Stimulated activated CD8-positive, alpha-beta memory T cell treated with anti-CD3 and anti-CD28 coated beads, Interleukin-12 subunit alpha, Interleukin-12 subunit beta, amount 100 ng/mL, for 1 hour (primary cell): Measurements from ENCODE around the gene GABBR1.
A peak's percentile ranks its signal among the peaks of the same experiment; 100 is the strongest.

ENCODE experiments used
- DNase-seq: peaks from one replicate; pipeline ENCODE4 v3.0.0-alpha.2; 2020; ENCODE audit warnings: low read depth

GABBR1 gene

DNA sequence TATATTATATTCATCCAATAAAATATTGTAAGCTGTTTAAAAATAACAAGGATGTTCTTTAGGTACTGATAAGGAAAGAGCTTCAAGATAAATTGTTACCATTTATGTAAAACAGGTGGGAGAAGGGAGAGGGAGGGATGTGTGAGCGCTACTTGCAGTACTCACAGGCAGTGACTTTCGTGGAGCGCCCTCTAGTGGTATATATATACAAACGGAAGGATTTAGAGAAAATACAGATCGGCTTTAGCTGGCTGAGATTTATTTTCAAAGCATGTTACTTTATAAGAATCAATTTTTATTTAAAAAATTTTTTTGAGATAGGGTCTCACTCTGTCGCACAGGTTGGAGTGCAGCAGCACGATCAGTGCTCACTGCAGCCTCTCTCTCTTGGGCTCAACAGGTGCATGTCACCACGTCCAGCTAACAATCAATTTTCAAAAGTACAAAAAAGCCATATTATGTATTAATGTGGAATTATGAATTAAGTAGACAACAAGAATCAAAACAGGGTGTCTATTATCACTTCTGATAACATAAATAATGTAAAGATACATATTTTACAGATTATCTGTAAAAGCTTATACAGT, 20.6 kb upstream of the GABBR1 start:
- no peak for DNase-seq

DNA sequence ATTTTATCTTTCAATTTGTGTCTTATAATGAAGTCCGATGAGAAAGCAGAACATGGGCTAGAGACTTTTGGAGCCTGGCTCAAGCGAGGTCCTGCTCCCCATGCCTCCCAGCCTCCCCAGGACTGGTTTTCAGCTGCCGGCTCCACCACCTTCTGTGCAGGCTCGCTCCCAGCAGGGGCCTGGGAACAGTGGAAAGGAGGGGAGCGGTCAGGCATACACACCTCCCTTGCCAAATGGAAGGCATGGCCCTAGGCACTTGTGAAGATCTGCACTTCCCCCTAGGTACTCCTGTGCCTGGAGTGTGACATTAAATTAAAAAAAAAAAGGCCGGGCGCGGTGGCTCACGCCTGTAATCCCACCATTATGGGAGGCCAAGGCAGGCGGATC, 19.2 kb upstream of the GABBR1 start:
- no peak for DNase-seq

- no peak for DNase-seq
Observed at GRCh38 chr6:29651413-29652197, 18.6 kb upstream of the GABBR1 start.

GRCh38 chr6:29649701-29650673, 17.0 kb upstream of the GABBR1 start:
- DNase-seq, result peak; percentile 98

DNA sequence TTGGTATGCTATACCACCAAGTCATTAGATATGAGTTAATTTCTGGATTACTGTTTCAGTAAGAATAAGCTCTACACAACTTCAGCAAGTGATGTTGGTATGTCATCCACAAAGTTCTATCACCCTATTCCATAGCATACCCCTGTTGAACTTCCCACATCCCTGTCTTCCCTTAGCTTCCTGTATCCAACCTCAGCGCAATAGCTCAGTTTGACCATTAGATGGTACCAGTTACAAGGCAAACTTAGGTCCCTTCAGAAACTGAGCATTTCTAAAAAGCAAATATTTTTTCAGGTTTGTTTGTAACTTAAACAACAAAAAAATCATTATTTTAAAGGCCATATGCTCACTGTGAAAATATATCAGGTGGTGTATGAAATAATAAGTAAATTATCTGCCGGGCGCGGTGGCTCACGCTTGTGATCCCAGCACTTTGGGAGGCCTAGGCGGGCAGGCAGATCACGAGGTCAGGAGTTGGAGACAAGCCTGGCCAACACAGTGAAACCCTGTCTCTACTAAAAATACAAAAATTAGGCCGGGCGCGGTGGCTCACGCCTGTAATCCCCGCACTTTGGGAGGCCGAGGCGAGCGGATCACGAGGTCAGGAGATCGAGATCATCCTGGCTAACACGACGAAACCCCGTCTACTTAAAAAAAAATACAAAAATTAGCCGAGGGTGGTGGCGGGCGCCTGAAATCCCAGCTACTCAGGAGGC, 15.1 kb upstream of the GABBR1 start:
- no peak for DNase-seq

DNA sequence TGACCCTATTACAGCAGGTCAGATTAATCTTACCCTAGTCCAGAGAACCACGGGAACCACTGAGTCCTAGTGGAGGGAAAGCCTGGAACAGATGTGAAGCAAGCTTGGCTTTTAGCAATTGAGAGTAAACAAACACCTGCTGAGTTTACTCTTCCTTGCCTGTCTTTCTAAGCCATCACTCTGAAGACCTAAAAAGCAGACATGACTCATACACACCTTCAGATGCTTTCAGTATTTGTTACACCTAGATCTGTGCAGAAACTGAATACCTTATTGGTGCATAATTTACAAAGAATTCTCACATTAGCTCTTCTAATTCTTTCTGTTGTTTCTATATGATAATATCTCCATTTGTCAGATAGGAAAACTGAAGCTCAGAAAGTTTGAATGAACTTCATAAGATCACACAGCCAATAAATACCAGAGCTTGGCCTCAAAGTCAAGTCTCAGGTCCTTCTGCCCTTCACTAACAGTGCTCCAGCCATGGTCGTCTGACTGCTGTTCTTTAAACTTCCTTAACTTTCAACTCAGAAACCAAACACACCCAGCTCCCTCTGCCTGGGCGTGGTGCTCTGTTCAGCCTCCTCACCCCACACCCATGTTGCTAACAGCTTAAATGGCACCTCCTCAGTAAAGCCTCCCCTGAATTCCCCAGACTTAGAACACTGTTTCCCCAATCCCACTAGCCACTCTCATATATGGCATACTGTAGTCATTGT, 8.6 kb upstream of the GABBR1 start:
- DNase-seq, result no peak

GRCh38 chr6:29637247-29637646, 4.3 kb upstream of the GABBR1 start:
- DNase-seq, result no peak

DNA sequence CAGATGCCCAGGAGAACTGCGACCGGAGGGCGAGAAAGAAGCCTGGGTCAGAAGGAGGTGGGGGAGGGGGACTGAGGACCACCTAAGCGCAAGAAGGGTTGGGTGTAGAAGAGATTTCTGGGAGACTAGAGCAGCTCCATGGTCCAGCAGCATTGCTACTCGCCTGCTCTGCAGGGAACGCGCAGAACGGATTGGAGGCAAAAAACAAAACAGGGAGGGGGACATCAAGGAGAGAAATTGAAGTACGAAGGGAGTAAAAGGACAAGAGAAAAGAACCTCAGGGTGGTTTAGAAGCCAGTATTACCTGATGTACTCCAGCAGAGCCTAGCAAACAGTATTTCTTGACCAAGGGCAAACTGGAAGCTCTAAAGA, 537 bp upstream of the GABBR1 start:
- DNase-seq, result no peak

- DNase-seq, result peak; percentile 37
Observed at GRCh38 chr6:29631860-29632731, 887 bp downstream of the GABBR1 start.

GRCh38 chr6:29631209-29631810, 1.7 kb downstream of the GABBR1 start:
- DNase-seq, result no peak

DNA sequence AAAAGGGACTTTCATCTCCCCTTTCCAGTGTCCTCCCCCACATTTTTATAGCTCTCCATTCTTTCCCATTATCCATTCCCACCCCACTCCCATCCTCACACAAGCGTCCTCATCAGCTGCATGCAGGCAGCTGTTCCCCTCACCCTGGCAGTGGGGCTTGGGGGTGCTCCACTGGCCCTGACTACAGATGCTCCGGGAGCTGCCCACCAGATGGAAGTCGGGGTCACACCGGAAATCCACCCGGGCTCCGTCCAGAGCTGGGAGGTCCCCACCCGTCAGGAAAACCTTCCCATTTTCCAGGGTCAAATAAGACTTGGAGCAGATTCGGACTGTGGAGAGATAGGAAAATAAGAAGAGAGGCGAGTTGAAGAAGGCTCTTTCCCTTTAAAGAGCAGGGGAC, 2.7 kb downstream of the GABBR1 start:
- DNase-seq, result no peak

DNA sequence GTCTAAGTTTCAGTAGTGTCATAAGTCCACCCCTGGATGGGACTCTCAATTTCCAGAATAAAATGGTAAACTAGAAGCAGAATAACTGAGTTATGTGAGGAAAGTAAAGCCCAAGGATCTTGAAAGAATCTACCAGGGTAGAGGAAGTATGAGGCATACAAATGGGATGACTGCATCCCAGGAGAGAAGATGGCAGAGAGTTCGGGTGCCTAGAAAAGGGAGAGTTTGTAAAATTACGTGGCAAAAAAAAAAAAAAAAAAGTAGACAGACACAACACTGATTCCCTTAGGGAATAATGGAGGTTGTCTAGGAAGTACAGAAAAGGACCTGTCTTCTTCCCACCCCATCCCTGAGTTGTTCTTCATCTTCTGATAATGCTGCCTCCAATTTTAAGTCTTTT, 3.4 kb downstream of the GABBR1 start:
- DNase-seq, result no peak

DNA sequence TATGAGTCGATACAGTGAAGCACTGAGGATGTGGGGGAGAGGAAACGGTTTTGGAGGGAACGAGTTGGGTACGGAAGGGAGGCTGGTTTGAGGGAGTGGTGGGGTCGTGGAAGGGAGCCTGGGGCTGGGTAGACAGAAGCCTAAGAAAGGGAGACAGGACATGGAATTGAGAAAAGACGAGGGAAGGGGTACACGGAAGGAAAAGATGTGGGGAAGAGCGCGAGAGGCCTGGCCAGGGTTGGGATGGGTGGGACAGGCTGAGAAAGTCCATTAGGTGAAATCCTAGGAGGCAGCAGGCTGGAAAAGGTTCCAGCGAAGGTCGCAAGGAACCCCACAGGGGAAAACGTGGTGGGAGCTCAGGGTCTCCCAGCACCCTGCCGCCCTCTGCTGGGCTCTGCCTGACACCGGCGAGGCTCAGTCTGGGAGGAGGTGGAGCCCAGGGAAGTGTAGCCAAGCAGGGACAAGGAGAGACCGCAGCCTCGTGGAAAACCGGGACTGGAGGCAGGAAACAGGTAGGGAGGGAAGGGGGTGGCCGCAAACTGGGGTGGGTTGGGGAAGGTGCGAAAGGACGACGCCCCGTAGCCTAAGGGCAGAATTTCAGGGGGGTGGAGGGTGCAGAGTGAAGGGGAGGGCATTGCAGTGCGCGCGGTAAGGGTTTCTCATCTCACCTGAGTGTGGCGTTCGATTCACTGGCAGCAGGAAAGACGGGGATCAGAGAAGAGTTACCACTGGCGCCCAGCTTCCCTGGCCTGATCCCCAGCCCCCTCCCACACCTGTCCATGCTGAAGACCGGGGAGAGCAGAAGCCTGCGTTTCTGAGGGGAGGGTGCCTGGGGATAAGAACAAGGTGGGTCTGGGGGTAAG, 4.3 kb downstream of the GABBR1 start:
- no peak for DNase-seq

- DNase-seq, result no peak
Observed at GRCh38 chr6:29627755-29628418, 5.1 kb downstream of the GABBR1 start.

- no peak for DNase-seq
Observed at GRCh38 chr6:29626948-29627754, 5.8 kb downstream of the GABBR1 start.

DNA sequence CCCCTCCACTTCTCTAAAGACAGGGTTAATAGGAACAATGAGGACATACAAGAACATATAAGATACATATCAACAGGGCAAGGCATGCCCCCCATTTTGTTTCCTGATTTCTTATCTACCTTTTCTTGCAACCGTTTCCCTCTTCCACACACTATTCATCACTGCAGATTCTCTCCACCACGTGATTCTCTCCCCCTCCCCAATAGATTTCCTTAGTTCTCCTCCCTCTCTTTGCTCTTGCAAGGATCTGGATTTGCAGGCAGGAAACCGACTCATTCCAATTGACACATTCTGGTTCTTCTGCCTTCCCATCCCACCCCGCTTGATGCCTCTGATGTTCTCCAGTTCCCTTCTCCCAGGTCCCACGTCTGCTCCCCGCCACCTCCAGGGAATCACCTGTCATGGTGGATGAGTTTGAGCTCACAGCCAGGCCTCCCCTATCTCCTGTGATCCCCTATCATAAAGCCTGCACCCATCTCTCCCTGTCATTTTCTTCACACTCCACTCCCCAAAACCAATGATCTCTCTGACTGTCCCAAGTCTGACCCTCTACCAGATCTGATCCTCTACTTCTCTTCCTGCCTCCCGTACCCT, 7.5 kb downstream of the GABBR1 start:
- no peak for DNase-seq

DNA sequence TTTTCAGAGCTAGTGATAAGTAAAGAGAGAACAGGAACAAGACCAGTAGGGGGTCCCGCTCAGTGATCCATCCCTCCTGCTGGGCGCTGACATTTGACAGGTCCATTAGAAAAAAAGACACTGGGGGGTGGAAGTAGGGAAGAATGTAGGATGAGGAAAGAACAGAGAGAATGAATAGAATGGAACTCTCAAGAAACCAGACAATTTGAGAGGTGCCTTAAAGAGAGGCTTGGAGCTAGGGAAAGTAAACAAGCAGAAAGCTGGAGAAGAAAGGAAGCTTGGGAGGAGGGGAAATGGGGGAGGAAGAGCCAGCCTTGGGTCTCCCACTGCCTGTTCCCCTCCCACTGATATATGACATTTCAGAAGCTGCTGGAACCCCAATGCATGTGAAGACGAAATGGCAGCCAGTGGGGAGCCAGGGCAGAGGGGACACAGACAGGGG, 8.4 kb downstream of the GABBR1 start:
- no peak for DNase-seq
